GM11168 (cell line): ENCODE results near the gene ADAM19.

Experiments
- in situ Hi-C: fragments of 300-500 bp; cut with MboI; formaldehyde crosslinking; loops from one replicate; pipeline ENCODE4 v1.12.0; 2022; ENCODE audit warnings: low sequenced_read_pairs; ENCODE audit not compliant: unreplicated experiment

ADAM19 gene

DNA sequence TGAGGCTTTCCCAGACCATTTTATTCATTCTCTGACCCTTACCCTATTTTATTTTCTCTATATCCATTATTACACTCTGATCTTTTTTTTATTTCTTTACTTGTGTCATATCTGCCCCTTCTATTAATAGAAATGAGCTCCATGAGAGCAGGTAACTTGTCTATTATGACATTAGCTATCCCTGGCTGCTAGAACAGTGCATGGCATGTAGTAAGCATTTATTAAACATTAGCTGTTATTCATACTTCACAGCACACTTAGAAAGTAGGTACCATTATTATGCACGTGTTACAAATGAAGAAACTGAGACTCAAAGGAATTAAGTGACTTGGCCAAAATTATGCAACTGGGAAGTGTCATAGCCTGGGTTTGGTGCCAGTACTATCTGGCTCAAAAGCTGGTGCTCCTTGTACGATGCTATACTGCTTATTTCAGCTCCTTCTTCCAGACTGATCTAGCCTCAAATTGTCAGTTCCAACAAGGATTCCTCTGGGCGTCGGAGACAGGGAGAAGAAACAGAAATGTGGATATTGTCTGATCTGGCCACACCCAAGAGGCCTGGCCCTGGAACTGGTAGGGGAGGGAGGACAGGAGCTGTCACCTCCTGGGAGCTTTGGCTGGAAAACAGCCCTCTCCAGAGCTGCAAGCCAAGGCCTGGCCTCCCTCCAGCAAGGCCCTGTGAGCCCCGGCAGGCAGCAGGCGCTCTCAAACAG is 126.4 kb downstream of the ADAM19 start:
- in situ Hi-C loops, result no loop called here

DNA sequence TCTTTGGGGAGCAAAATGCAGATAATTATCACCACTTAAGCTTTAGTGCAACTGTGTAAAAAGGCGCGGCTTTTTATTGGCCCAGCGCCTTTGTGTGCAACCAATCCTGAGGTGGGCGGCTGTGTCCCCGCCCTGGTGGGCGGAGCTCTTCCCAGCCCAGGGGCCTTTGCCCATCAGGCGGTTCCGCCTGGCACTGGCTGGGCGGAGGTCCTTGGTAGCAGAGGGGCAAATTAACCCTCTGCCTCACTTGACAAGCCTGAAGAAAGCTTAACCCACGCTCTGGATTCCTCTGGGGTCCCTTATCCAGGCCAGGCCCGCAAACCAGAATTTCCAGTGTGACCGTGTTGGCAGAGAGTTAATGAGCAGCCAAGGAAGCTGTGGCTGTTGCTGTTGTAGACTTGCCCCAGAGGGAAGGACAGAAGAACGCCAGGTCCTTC is 128.4 kb downstream of the ADAM19 start:
- in situ Hi-C loops, result no loop called here

DNA sequence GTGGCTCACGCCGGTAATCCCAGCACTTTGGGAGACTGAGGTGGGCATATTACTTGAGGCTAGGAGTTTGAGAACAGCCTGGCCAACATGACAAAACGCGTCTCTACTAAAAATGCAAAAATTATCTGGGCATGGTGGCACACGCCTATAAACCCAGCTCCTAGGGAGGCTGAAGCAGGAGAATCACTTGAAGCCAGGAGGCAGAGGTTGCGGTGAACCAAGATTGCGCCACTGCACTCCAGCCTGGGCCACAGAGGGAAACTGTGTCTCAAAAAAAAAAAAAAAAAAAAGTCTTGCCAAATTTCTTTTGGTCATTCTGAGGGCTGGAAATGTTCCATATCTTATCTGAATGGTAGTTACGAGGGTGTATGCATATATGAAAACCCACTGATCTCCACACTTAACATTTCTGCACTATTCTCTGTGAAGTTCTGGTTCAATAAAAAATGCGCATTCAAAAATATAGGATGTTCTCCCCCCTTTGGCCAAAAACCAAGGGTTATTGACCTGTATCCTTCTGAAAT is 129.1 kb downstream of the ADAM19 start:
- in situ Hi-C loops, result no loop called here

DNA sequence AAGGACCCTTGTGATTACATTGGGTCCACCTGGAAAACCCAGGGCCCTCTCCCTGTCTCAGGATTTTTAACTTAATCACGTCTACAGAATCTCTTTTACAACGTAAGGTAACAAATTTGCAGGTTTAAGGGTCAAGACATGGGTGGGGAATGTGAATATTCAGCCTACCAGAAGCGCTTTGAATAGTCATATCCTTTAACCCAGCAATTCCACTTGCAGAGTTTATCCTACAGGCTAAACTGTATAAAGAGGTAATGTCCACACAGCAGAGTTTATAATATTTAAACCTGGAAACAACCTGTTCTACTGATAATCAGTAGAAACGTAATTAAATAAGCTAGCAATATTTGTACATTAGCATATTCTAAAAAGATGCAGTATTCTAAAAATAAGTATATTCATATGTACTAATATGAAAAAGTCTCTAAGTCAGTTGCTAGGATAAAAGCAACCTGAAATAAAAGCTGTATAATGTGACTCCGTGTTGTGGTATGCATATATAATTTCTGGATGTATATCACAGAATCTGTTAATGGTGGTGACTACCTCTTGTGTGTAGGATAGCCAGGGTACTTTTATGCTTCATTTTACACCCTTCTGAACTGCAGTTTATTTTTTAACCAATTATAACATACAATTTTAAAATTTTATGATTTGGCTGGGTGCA is 129.7 kb downstream of the ADAM19 start:
- in situ Hi-C loops, result no loop called here

DNA sequence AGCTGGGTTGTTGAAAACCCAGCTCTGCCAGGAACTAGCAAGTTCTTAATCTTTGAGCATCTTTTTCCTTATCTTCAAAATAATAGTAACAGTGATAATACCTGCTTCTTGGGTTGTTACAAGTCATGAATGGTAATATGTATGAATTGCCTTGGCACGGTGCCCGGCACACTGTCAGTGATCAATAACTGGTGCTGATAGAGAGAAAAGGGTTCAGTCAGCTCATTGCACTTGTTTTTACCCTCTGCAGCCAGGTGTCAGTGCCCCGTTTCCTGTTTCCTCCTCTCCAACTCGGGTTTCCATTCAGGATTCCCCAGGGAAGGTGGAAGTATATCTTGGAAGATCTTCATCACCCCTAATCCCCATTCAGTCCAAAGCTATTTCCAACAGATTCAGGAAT is 131.4 kb downstream of the ADAM19 start:
- in situ Hi-C loops, result no loop called here

DNA sequence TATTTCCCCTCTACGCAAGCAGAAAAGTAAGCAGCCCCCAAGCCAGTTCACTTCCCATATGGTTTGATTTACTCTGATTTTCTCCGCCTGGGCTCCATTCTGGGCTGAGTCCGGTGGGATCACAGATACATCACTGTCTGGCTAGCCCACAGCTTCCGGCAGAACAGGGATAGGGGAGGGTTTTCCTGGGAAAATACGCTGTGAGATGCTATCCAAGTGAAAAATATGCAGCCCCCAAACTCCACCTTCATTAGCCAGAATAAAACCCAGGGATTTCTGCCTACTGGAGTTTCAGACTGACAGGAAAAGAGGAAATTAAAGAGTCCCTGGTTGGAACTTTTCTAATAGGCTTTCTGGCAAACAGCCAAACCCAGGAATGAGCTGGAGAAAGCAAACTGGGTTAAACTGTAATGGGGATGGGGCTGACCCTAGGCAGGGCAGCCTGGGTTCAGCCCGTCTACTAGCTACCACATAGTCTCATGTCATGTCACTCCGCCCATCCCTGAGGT is 132.5 kb downstream of the ADAM19 start:
- in situ Hi-C loops, result no loop called here

DNA sequence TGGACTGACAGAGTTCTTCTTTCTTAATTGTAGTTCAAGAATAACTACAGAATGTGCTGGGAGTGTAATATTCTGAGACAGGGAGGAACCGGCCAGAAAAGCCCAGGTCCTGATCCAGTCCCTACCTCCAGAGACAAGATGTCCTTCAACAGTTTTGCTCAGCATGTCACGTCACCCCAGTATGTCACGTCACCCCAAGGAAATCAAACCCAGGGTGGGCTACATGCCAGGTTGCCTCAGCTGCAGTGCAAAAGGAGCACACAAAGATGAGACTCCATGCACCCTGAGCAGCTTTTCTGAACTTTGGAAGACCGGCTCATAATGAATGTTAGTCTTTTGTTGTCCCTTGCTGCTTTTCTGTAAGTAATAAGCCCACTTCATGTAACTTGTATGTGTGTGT is 141.5 kb downstream of the ADAM19 start:
- in situ Hi-C loops, result loop anchor here (10.0 kb wide), 1 partner anchor 291 kb away; no protein-coding TSS in a partner anchor

DNA sequence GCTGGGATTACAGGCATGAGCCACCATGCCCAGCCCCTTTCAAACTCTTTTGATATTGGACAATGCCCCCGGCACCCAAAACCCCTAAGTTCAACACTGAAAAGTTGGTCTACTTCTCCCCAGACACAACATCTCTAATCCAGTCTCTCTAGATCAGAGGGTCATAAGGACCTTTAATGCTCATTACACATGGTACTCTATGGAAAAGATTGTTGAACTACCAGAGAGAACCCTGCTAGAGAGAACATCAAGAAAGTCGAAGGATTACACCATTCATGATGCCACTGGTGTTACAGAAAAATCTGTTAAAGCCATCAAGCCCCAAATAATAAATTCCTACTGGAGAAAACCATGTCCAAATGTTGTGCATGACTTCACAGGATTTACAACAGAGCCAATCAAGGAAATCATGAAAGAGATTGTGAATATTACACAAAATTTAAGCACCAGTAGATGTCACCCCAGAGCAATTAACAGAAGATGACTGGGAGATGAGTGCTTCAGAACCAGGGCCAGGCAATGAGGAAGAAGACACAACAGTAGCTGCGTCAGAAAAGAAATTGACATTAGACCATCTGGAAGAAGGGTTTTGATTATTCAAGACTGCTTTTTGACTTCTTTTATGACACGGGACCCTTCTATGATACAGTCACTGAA is 143.9 kb downstream of the ADAM19 start:
- in situ Hi-C loops, result loop anchor here (10.0 kb wide), 1 partner anchor 293 kb away; no protein-coding TSS in a partner anchor

DNA sequence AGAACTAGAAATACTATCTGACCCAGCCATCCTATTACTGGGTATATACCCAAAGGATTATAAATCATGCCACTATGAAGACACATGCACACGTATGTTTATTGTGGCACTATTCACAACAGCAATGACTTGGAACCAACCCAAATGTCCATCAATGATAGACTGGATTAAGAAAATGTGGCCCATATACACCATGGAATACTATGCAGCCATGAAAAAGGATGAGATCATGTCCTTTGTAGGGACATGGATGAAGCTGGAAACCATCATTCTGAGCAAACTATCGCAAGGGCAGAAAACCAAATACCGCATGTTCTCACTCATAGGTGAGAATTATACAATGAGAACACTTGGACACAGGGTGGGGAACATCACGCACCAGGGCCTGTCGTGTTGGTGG is 145.7 kb downstream of the ADAM19 start:
- in situ Hi-C loops, result loop anchor here (10.0 kb wide), 1 partner anchor 295 kb away; no protein-coding TSS in a partner anchor
